NCI-H748 treated with DMSO at 0.1 percent for 48 hours (cell line): ENCODE results near the gene KLHL20.
"Not testable (repeated sequence)": the region's sequence is repeated elsewhere in the genome, so short reads cannot be mapped to it uniquely, and the experiment has no call there.

Experiments used
- DNase-seq: peaks from one replicate; lab custom pipeline; 2025; lab: John Stamatoyannopoulos, UW

Gene KLHL20

GRCh38 chr1:173757666-173758065, 42.9 kb downstream of the KLHL20 start:
- no peak for DNase-seq

GRCh38 chr1:173758110-173758509, 43.3 kb downstream of the KLHL20 start:
- DNase-seq: no peak

GRCh38 chr1:173758980-173759379, 44.2 kb downstream of the KLHL20 start:
- no peak for DNase-seq

- not testable (repeated sequence) for DNase-seq
These were observed 49.5 kb downstream of the KLHL20 start for GRCh38 chr1:173764331-173764730.

GRCh38 chr1:173768206-173768605, 53.4 kb downstream of the KLHL20 start:
- DNase-seq: no peak

- no peak for DNase-seq
These were observed 54.0 kb downstream of the KLHL20 start for GRCh38 chr1:173768827-173769226.

GRCh38 chr1:173770330-173770729, 55.5 kb downstream of the KLHL20 start:
- not testable (repeated sequence) for DNase-seq

- DNase-seq: no peak
These were observed 56.8 kb downstream of the KLHL20 start for GRCh38 chr1:173771560-173771959.

- no peak for DNase-seq
These were observed 60.9 kb downstream of the KLHL20 start for GRCh38 chr1:173775578-173776226.

- DNase-seq: no peak
These were observed 65.2 kb downstream of the KLHL20 start for GRCh38 chr1:173779936-173780335.

- DNase-seq: no peak
These were observed 70.2 kb downstream of the KLHL20 start for GRCh38 chr1:173784997-173785396.

GRCh38 chr1:173789841-173790240, 75.1 kb downstream of the KLHL20 start:
- no peak for DNase-seq

- DNase-seq: no peak
These were observed 83.3 kb downstream of the KLHL20 start for GRCh38 chr1:173798078-173798477.

GRCh38 chr1:173799995-173800394, 85.2 kb downstream of the KLHL20 start:
- not testable (repeated sequence) for DNase-seq

- DNase-seq: no peak
These were observed 88.2 kb downstream of the KLHL20 start for GRCh38 chr1:173802961-173803360.

- not testable (repeated sequence) for DNase-seq
These were observed 98.9 kb downstream of the KLHL20 start for GRCh38 chr1:173813654-173814053.

GRCh38 chr1:173818459-173818858, 103.7 kb downstream of the KLHL20 start:
- DNase-seq: no peak

GRCh38 chr1:173821680-173822079, 106.9 kb downstream of the KLHL20 start:
- no peak for DNase-seq

- DNase-seq: no peak
These were observed 109.1 kb downstream of the KLHL20 start for GRCh38 chr1:173823781-173824314.

GRCh38 chr1:173824315-173825081, 109.7 kb downstream of the KLHL20 start, which contains the start of the genes CENPL and DARS2:
CENPL (minus strand) TSS chr1:173824883; CDS start chr1:173811299, 13,584 bp downstream.
DARS2 (plus strand) TSS chr1:173824673; CDS start chr1:173825230, 557 bp downstream.
- DNase-seq: peak; percentile 89

GRCh38 chr1:173827611-173828010, 112.8 kb downstream of the KLHL20 start:
- DNase-seq: no peak

- DNase-seq: no peak
These were observed 118.0 kb downstream of the KLHL20 start for GRCh38 chr1:173832748-173833147.
